Activated T-helper 17 cell treated with anti-CD3 and anti-CD28 coated beads, Interleukin-2, amount 50 U/mL, for 72 hours (primary cell): ENCODE measurements around the gene NEK11. TPM values are rescaled to one million over a fixed set of nuclear protein-coding genes. Genes with fewer than 3 reads are reported as not detected.
"Not testable (repeated sequence)": the region's sequence is repeated elsewhere in the genome, so short reads cannot be mapped to it uniquely, and the experiment has no call there.

ENCODE experiments used
- ATAC-seq: fragments of 150-1000 bp; cut with Tn5 transposase; replicated peaks from 2 replicates; pipeline ENCODE4 v1.10.0; 2021; ENCODE audit warnings: mild to moderate bottlenecking, moderate library complexity
- H3K27ac Mint-ChIP-seq: one replicate; pipeline ENCODE4 v1.8.0; 2022; ENCODE audit warnings: mixed read lengths
- H3K27me3 Mint-ChIP-seq: one replicate; pipeline ENCODE4 v1.8.0; 2022; ENCODE audit warnings: mixed read lengths
- H3K36me3 Mint-ChIP-seq: one replicate; pipeline ENCODE4 v1.8.0; 2022; ENCODE audit warnings: low read depth, mild to moderate bottlenecking, mixed read lengths
- H3K4me1 Mint-ChIP-seq: one replicate; pipeline ENCODE4 v1.8.0; 2022; ENCODE audit warnings: mixed read lengths
- H3K4me3 Mint-ChIP-seq: one replicate; pipeline ENCODE4 v1.8.0; 2022; ENCODE audit warnings: mild to moderate bottlenecking, mixed read lengths
- H3K9me3 Mint-ChIP-seq: one replicate; pipeline ENCODE4 v1.8.0; 2022; ENCODE audit warnings: mixed read lengths
- total RNA-seq, 2 donors: library from RNA; stranded (reverse); gene quantifications; one replicate each; pipeline ENCODE4 v1.2.3, GENCODE V29; 2022

The NEK11 gene
- total RNA-seq, 2 donors from 2014 or later: 3.1 to 3.2 TPM

DNA sequence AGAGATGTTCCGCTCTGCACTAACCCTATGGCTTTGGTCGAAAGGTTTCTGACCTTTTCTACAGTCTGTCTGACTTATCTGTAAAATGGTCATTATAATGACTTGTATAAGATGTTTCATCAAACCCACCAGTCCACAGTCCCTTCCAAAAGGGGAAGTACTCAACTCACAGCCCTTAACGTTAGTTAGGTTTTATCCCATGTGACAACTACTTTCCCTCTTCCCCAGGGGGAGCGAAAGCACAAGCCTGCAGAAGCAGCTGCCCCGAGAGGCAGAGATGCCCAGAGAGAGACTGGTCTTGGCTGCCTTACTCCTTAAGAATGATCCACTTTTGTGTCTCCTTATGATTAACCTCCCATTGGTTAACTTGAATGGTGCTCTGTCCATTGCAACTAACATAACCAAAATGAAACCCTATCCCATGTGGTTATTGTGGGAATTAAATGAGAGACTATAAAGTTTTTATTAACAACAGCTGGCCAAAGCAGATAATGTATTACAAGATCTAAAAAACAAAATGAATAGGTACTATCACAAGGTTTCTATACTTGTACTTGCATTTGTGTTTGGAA lies 6.5 kb upstream of the NEK11 start:
- H3K4me1 Mint-ChIP-seq: peaks cover 34% of the 10 kb centered on the region
- H3K27ac Mint-ChIP-seq: no peak overlapping the region

DNA sequence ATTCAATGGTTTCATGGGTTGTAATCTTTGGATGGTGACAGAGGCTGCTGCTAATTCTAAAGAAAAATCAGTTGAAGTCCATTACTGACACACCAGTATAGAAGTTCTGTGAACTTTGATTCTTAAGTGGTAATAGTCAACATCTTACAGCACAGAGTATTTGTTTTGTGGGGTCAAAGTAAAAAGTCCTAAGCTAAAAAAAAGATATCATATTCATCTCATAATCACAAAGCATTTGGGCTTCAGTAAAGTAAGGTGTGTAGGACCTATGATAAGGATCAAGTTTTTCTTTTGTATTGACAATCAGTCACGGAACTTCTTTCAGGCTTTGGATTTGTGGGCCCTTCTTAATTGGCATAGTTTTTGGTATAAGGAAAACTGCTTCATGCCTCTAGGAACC lies 1.1 kb upstream of the NEK11 start:
- no peak for ATAC-seq
- Mint-ChIP-seq H3K36me3 (peaks cover 39% of the 10 kb centered on the region), H3K4me3 (peak overlapping the region; percentile 89), H3K27me3 (no peaks in the 10 kb centered on the region), H3K27ac (peak overlapping the region; percentile 92), H3K9me3 (no peaks in the 10 kb centered on the region), H3K4me1 (peaks cover 39% of the 10 kb centered on the region)

More for the DNA sequence above, 6.5 kb upstream of the NEK11 start:
- no peaks in the 10 kb centered on the region for H3K9me3 Mint-ChIP-seq
- H3K4me3 Mint-ChIP-seq: peak overlapping the region; percentile 31
- no peaks in the 10 kb centered on the region for H3K27me3 Mint-ChIP-seq
- ATAC-seq: no peak
- H3K36me3 Mint-ChIP-seq: peaks cover 73% of the 10 kb centered on the region

DNA sequence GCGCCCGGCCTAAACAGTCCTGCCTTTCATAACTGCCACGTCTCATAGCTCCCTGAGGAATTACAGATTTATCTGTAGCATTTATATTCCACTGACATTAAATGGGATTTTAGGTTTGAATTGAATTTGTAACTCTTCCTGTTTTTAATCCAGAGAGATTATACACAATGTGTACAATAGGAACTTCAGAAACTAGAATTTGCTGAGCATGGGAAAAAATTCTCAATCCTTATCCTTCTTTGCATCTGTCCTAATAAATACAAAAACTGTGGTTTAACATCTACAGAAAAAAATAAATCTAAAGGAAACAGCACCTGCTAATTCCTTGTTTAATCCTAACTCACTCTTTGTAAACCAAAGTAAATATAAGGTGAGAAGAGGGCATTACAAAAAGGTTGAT lies 2.2 kb downstream of the NEK11 start:
- H3K36me3 Mint-ChIP-seq: peaks cover 27% of the 10 kb centered on the region
- no peak for ATAC-seq
- no peak overlapping the region for H3K4me3 Mint-ChIP-seq
- no peaks in the 10 kb centered on the region for H3K27me3 Mint-ChIP-seq
- no peaks in the 10 kb centered on the region for H3K9me3 Mint-ChIP-seq
- H3K4me1 Mint-ChIP-seq: peaks cover 24% of the 10 kb centered on the region
- H3K27ac Mint-ChIP-seq: peak overlapping the region; percentile 38

DNA sequence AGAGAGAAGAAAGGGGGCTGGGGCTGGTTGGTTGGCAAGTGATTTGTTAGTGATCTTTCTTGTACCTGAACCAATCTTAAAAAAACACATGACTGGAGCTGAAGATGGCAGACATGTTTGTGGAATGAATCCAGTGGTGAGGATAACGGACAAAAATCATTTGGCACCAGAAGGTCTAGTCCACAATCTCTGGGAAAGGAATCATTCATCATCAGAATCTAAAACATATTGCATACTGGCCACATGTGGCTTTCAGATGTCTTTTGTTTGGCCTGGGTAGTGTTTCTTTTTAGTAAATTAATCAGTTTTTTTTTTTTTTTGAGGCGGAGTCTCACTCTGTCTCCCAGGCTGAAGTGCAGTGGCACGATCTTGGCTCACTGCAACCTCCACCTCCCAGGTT lies 5.0 kb downstream of the NEK11 start:
- H3K4me1 Mint-ChIP-seq: peaks cover 7% of the 10 kb centered on the region
- no peak for ATAC-seq
- H3K27ac Mint-ChIP-seq: peak overlapping the region; percentile 54
- H3K27me3 Mint-ChIP-seq: no peaks in the 10 kb centered on the region
- peaks cover 4% of the 10 kb centered on the region for H3K36me3 Mint-ChIP-seq
- no peaks in the 10 kb centered on the region for H3K9me3 Mint-ChIP-seq
- no peak overlapping the region for H3K4me3 Mint-ChIP-seq

DNA sequence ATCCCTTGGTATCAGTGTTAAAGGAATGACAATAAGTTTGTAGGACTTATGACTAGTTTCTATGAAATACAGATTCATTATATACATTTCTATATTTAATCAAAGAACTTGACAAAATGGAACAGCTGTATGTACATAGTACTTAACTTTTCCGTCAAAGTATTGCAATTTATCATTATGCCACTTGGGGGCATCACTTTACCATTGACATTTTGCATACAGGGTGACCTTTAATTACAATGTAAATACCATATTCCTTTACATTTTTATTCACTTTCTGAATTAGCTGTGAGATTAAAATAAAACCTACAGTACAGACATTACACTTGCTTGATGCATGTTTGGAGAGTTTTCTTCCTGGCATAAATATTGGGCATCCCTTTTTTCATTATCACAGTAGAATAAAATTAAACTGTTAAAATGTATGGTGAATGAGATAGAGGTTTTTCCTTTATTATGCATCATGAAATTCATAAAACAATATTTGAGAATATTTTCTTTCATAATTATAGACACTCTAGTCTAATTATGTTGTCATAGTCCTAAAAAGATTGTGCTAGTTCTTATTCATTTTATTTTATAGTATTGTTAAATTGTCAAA lies 6.9 kb downstream of the NEK11 start:
- Mint-ChIP-seq H3K27me3 (no peaks in the 10 kb centered on the region), H3K27ac (no peak overlapping the region), H3K4me1 (no peaks in the 10 kb centered on the region), H3K9me3 (no peaks in the 10 kb centered on the region), H3K4me3 (no peak overlapping the region), H3K36me3 (peaks cover 4% of the 10 kb centered on the region)
- peak; percentile 52 for ATAC-seq

DNA sequence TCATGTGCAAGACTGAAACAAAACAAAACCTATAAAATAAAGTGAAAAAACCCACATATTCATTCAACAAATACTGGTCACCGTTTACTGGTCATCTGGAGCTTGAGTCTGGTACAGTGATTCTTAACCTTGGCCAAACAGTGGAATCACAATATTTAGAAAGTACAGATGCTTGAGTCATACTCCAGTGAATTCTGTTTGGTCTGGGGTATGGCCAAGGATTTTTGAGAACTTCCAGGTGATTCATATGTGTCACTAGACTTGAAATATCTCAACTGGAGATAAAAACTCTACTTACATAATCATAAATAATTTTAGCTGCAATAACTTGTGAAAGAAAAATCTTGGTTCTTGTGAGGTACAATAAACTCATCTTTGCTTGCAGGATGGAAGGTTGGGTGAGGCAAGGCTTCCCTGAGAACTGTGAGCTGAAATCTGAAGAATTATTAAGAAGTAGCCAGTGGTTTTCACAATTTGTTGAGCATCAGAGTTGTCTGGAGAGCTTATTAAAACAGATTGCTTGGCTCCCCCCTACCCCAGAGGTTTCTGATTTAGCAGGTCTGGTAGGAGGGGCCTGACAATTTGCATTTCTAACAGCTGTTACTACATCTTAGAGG lies 9.6 kb downstream of the NEK11 start:
- Mint-ChIP-seq H3K4me1 (no peaks in the 10 kb centered on the region), H3K27ac (no peak overlapping the region), H3K36me3 (peaks cover 1% of the 10 kb centered on the region), H3K4me3 (no peak overlapping the region), H3K27me3 (no peaks in the 10 kb centered on the region), H3K9me3 (no peaks in the 10 kb centered on the region)
- no peak for ATAC-seq

DNA sequence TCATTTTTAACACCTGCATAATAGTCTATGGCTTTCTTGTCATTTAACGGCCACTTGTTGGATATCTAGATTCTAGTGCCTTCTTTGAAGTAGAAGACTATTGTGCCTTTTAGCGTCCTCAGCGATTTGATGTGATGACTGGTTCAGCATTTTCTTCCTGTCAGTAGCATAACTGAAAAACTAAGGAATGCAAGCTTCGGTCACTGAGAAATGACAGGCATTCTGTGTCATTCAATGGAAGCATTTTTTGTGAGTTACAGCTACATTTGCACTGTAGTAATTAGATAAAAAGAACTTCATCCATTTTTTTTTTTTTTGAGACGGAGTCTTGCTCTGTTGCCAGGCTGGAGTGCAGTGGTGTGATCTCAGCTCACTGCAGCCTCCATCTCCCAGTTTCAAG lies 10.3 kb downstream of the NEK11 start:
- Mint-ChIP-seq H3K4me3 (no peak overlapping the region), H3K36me3 (no peaks in the 10 kb centered on the region), H3K9me3 (no peaks in the 10 kb centered on the region)

DNA sequence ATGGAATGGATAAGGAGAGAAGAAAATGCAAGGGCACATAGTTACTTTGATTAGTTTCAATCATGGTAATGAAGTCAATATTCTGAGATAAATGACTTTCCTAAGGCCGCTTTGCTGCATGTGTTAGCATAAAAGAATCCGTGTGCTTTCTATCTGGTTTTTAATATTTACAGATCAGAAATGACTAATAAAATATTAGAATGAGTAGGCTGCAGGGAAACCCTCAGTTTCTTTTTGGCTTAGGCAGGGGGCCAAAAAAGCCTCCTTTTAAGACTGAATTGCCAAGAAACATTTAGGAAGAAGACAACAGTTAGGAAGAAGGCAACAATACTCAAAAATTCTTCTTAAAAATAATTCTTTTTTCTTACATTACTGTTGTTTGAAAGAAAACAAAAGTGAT lies 11.6 kb downstream of the NEK11 start:
- no peak for ATAC-seq
- no peaks in the 10 kb centered on the region for H3K27me3 Mint-ChIP-seq
- H3K36me3 Mint-ChIP-seq: no peaks in the 10 kb centered on the region
- H3K4me3 Mint-ChIP-seq: no peak overlapping the region
- no peaks in the 10 kb centered on the region for H3K4me1 Mint-ChIP-seq
- H3K27ac Mint-ChIP-seq: no peak overlapping the region
- peaks cover 2% of the 10 kb centered on the region for H3K9me3 Mint-ChIP-seq

More for the DNA sequence above, 10.3 kb downstream of the NEK11 start:
- H3K27me3 Mint-ChIP-seq: no peaks in the 10 kb centered on the region
- no peak for ATAC-seq
- no peak overlapping the region for H3K27ac Mint-ChIP-seq
- H3K4me1 Mint-ChIP-seq: no peaks in the 10 kb centered on the region

DNA sequence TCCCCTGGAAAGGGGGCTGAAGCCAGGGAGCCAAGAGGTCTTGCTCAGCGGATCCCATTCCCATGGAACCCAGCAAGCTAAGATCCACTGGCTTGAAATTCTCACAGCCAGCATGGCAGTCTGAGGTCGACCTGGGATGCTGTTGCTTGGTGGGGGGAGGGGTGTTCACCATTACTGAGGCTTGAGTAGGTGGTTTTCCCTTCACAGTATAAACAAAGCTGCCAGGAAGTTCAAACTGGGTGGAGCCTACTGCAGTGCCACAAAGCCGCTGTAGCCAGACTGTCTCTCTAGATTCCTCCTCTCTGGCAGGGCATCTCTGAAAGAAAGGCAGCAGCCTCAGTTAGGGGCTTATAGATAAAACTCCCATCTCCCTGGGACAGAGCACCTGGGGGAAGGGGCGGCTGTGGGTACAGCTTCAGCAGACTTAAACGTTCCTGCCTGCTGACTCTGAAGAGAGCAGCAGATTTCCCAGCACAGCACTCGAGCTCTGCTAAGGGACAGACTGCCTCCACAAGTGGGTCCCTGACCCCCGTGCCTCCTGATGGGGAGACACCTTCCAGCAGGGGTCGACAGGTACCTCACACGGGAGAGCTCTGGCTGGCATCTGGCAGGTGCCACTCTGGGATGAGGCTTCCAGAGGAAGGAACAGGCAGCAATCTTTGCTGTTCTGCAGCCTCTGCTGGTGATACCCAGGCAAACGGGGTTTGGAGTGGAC lies 15.8 kb downstream of the NEK11 start:
- not testable (repeated sequence) for H3K27me3 Mint-ChIP-seq, H3K36me3 Mint-ChIP-seq, H3K4me1 Mint-ChIP-seq
- peak; percentile 62 for ATAC-seq
- Mint-ChIP-seq H3K9me3 (peaks cover 18% of the 10 kb centered on the region), H3K4me3 (peak overlapping the region; percentile 36), H3K27ac (peak overlapping the region; percentile 59)

DNA sequence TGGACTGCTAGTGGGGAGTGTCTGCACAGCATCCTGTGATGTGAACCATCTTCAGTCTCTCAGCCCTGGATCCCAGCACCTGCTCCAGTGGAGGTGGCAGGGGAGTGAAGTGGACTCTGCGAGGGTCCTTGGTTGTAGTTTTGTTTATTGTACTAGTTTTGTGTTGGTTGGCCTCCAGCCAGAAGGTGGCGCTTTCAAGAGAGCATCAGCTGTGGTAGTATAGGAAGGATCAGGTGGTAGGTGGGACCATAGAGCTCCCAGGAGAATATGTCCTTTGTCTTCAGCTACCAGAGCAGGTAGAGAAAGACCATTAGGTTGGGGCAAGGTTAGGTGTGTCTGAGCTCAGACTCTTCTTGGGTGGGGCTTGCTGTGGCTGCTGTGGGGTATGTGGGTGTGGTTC lies 20.9 kb downstream of the NEK11 start:
- Mint-ChIP-seq H3K27ac (no peak overlapping the region), H3K4me3 (no peak overlapping the region), H3K36me3 (no peaks in the 10 kb centered on the region), H3K4me1 (no peaks in the 10 kb centered on the region), H3K27me3 (no peaks in the 10 kb centered on the region), H3K9me3 (peaks cover 18% of the 10 kb centered on the region)
- no peak for ATAC-seq

DNA sequence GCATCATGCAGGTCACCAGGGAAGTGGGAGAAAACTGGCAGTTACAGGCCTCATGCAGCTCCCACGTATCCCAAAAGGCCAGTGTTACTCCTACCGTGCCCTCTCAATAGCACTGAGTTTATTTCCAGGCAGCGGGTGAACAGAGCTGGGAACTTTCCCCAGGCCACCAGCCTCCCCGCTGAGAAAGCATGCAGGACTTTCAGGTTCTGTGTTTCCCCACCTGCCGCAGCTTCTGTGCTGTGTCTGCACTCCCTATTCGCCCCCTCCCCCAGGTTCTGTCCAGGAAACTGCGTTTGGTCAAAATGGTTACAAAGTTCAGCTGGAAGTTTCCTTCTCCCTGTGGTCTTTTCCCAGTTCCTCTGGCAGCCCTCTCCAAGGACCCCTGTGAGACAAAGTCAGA lies 21.4 kb downstream of the NEK11 start:
- Mint-ChIP-seq H3K36me3 (no peaks in the 10 kb centered on the region), H3K4me1 (no peaks in the 10 kb centered on the region), H3K9me3 (peaks cover 18% of the 10 kb centered on the region), H3K27ac (no peak overlapping the region), H3K27me3 (no peaks in the 10 kb centered on the region), H3K4me3 (no peak overlapping the region)
- no peak for ATAC-seq

DNA sequence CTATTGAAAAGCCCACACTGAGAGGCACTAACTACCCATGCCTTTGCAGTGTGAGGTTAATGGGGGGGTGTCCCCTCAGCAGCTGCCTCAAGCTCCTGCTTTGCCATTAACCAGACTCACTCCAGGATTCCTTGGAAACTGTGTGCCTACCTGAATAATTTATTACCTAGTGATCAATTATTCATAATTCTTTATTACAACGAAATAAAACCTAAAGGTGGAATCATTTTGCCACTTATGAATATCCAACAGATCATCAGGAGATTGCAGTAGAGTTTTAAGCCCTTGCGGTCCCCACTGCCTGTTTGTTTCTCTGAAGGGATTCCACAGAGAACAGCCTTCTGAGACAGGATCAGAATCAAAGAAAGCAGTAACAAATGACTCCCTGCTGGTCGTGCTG lies 23.3 kb downstream of the NEK11 start:
- Mint-ChIP-seq H3K4me3 (no peak overlapping the region), H3K9me3 (peaks cover 5% of the 10 kb centered on the region), H3K27ac (no peak overlapping the region), H3K36me3 (no peaks in the 10 kb centered on the region), H3K27me3 (no peaks in the 10 kb centered on the region), H3K4me1 (no peaks in the 10 kb centered on the region)
- no peak for ATAC-seq

DNA sequence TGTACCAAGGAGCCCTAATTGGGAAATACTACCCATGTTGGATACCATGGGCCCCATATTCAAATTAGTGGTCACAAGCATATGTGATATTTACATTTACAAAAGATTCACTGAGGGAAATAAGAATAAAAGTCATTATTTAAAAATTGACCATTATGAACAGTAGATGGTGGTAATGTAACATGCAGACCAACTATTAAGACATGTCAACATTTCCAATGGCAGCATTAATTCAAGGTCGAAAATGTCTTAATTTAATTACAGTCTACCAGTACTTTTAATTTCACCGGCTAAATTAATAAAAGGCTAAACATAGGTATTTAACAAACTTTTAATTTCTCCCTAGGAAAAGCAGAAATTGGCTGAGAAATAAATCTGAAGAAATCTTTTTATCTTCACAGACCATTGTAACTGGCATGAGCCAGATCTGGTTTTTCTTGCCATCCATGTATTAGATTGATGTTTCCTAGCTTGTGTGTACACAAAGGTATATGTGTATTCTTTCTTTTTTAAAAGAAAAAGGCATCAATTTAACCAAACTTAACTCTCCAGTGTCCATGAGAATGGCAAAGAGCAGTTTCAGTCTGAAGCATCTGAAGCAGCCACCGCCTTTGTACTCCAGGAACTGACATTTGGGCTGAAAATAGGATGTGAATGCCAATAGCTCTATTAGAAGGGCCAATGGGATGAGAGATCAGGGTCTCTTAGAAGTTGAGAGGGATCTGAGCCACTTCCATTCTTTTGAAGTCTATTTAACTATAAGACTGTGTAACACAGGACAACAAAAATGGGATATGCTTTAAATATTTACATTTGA lies 26.6 kb downstream of the NEK11 start:
- ATAC-seq: no peak

DNA sequence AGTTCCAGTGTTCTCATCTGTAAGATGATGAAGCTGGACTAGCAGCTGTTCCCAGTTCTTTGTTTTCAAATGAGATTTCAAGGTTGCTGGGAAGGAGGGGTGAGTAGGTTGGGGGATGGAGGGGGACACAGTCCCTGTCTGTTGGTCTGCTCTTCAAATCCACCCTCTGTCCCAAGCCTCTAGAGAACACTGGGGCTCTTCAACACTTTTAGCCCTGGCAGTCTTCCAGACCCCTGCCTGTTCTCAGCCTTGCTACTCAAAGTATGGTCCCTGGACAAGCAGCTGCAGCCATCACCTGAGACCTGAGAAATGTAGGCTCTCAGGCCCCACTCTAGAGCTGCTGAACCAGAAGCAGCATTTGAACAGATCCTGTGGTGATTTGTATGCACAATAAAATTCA lies 41.3 kb downstream of the NEK11 start:
- no peak overlapping the region for H3K4me3 Mint-ChIP-seq
- no peaks in the 10 kb centered on the region for H3K4me1 Mint-ChIP-seq
- no peak overlapping the region for H3K27ac Mint-ChIP-seq
- no peaks in the 10 kb centered on the region for H3K36me3 Mint-ChIP-seq
- no peak for ATAC-seq
- no peaks in the 10 kb centered on the region for H3K9me3 Mint-ChIP-seq
- H3K27me3 Mint-ChIP-seq: no peaks in the 10 kb centered on the region

More for the DNA sequence above, 26.6 kb downstream of the NEK11 start:
- Mint-ChIP-seq H3K9me3 (no peaks in the 10 kb centered on the region), H3K4me1 (no peaks in the 10 kb centered on the region), H3K27me3 (no peaks in the 10 kb centered on the region), H3K36me3 (no peaks in the 10 kb centered on the region), H3K4me3 (no peak overlapping the region), H3K27ac (no peak overlapping the region)
